ENCODE data around the gene MORN5.

Gene MORN5

GRCh38 chr9:122218071-122218934 lies 58.6 kb downstream of the MORN5 start:
- no peak for FAIRE-seq

- FAIRE-seq, result no peak
Observed at GRCh38 chr9:122218935-122219855, 59.5 kb downstream of the MORN5 start.

DNA sequence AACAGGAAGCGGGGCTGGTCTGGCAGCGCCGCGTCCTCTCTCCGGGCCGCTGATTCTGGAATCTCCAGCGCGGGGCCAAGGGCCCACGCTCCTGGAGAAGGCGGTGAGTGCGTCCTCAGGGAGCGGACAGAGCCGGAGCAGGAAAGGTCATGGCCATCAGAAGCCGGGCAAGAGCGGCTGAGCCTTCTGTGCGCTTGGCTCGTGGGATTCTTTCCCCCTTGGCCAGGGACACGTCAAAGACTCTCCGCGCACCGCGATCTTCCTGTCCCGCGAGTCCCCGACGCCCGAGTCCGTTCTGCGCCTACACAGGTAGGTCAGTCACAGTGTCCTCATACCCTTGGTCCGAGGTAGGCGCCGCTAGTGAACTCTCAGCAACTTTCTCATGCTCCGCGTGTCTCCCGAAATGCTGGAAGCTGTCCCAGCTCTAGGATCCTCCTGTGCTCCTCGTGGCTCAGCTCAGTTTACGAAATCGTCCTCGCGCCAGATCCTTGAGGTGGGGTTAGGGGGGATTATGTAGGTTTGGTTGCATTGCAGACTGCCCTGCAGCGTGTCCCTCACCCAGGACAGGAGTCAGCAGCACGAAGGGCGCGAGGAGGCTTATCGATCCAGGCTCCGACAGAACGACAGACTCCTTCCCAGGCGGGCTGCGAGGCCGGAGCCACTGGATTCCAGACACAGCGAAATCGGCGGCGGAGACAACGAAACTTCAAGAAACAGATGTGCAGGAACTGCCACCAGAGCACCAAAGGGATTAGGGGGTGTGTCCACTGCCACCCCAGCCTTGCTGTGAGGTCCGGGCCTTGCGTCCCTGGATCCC lies 60.4 kb downstream of the MORN5 start:
- FAIRE-seq, result no peak

- FAIRE-seq, result no peak
Observed at GRCh38 chr9:122220673-122221182, 61.0 kb downstream of the MORN5 start.

- no peak for FAIRE-seq
Observed at GRCh38 chr9:122221183-122221811, 61.6 kb downstream of the MORN5 start.

GRCh38 chr9:122222791-122223190 lies 63.1 kb downstream of the MORN5 start:
- no peak for FAIRE-seq

DNA sequence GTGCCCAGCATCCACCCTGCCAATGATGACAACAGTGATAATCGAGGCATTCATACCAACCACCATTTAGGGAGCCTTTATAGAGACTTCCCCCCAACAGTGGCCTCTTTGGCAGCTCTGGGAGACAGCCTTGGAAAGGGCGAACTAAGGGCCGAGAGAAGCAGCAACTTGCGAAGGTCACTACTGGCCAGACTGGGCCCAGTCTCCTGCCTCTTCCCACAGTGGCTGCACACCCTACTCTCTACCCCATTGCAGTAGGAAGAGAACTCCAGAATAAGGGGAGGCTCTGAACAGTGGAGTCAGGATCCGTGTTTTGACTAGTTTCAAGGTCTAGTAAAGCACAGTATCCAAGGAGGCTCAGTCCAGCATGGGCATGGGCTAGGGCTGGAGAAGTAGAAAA lies 63.7 kb downstream of the MORN5 start:
- no peak for FAIRE-seq

- no peak for FAIRE-seq
Observed at GRCh38 chr9:122225312-122226141, 65.8 kb downstream of the MORN5 start.

- FAIRE-seq, result no peak
Observed at GRCh38 chr9:122226142-122226757, 66.5 kb downstream of the MORN5 start.

- no peak for FAIRE-seq
Observed at GRCh38 chr9:122226758-122227574, 67.3 kb downstream of the MORN5 start.

DNA sequence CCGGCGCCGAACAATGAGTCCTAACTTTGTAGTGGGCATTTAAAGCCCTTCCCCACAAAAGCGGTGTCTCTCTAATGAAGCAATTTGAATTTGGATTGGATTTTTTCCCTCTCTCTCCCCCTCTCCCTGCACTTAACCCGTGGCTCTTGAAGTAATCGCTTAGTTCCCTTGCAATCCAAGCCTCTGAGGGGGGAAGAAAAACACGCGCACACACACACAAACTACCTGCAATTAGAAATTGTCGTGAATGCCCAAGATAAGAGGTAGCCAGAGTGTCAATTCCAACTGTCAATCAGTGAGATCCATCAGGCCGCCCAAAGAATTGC lies 67.8 kb downstream of the MORN5 start:
- FAIRE-seq, result no peak

DNA sequence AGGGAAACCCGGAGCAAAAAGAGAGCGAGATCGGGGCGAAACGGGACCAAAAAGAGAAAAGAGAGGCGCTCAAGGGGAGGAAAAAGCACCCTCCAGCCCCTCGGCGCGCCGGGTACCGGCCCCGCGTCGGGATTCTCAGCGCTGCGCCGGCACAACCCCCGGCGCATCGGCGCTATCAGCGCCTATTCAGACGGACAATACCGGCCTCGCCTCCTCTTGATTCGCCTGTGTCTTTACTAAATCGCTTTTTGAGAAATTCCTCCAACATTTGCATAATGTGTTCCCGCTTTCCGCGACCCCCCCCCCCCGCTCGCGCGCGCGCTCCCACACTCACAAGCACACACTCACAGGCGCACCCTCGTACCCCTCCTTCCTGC lies 68.5 kb downstream of the MORN5 start:
- FAIRE-seq, result no peak

GRCh38 chr9:122228568-122229484 lies 69.1 kb downstream of the MORN5 start, which contains the start of gene LHX6:
Gene LHX6, minus strand, starts transcription at chr9:122228957. Its CDS starts 217 bp downstream, at chr9:122228740.
- FAIRE-seq, result no peak

DNA sequence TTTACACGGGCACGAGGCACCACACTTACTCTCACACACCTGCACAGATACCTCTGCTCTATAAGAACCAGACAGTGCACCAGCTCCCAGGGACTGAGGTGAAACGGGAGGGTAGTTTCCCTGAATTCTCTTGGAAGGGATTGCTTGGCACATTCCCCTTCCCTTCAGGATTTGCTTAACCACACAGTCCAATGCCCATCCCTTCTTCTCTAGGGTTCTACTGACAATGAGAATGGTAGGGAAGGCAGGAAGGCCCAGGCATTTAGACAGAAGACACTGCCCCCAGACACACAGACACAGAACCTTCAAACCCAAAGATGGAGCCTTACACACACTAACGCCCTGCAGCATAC lies 69.8 kb downstream of the MORN5 start:
- no peak for FAIRE-seq

- no peak for FAIRE-seq
Observed at GRCh38 chr9:122232796-122233306, 73.1 kb downstream of the MORN5 start.

GRCh38 chr9:122234022-122234748 lies 74.5 kb downstream of the MORN5 start:
- no peak for FAIRE-seq

DNA sequence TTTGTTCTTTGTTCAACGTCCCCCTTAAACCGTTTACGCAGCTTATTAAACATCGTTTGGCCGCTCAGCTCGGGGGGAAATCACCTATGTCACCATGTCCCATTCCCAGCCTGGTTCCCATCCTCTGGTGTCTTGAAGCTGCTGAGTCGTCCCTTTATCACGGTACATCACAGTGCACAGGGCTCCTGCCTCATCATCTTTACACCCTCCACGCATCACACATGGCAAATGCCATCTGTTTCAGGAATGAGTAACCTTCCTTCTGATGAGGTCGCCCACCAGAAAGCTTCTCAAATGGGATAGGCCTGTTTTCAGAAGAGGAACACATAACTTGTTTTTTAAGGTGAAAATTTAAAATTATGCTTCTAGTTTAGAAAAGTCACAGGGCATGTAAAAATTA lies 77.0 kb downstream of the MORN5 start:
- no peak for FAIRE-seq

GRCh38 chr9:122239722-122240121 lies 80.0 kb downstream of the MORN5 start:
- no peak for FAIRE-seq

Data from islet of Langerhans (tissue), 1 donor.